ENCODE measurements around the gene HCFC1R1.
"Not testable (repeated sequence)": the region's sequence is repeated elsewhere in the genome, so short reads cannot be mapped to it uniquely, and the experiment has no call there.

Gene HCFC1R1

GRCh38 chr16:3057181-3058138, 33.7 kb upstream of the HCFC1R1 start:
- DNase-seq (ENCODE audit: low spot score) = no peak

GRCh38 chr16:3056336-3057180, 32.8 kb upstream of the HCFC1R1 start:
- no peak for DNase-seq (ENCODE audit: low spot score)

DNA sequence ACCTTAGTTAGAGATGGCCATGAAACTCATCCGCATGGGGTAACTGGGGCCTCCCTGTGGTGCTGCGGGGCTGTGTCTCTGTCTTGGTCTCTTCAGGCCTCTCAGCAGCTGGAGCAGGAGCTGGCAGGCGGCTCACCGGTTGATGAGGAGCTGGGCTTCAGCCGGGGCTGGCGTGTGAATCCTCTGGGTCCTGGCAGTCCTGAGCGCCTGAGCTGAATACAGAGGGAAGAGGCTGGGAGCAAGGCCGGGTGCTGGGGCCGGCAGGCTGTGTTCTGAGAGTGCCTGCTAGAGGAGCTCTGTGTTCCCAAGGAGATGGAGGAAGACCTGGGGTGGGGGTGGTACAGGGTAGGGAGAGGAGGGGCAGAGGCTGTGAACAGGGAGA, 32.0 kb upstream of the HCFC1R1 start:
- not testable (repeated sequence) for DNase-seq (ENCODE audit: low spot score)

GRCh38 chr16:3054965-3055733, 31.4 kb upstream of the HCFC1R1 start:
- no peak for DNase-seq (ENCODE audit: low spot score)

DNA sequence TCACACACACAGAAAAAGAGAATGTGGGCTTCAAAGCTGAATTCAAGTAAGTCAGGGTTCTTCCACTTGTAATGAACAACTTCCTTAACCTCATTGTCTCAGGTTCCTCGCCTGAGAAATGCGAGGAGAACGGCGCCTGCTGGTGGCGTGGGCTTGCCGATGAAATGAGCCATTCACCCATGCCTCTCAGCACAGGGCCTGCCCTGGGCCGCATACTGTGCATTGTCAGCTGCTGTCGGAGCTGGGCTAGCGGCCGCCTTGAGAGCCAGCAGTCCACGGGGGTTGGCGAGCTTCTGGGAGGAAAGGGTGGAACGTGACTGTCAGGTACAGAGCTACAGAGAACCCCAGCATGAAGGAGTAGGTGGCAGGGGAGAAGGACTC, 29.6 kb upstream of the HCFC1R1 start:
- not testable (repeated sequence) for DNase-seq (ENCODE audit: low spot score)

DNA sequence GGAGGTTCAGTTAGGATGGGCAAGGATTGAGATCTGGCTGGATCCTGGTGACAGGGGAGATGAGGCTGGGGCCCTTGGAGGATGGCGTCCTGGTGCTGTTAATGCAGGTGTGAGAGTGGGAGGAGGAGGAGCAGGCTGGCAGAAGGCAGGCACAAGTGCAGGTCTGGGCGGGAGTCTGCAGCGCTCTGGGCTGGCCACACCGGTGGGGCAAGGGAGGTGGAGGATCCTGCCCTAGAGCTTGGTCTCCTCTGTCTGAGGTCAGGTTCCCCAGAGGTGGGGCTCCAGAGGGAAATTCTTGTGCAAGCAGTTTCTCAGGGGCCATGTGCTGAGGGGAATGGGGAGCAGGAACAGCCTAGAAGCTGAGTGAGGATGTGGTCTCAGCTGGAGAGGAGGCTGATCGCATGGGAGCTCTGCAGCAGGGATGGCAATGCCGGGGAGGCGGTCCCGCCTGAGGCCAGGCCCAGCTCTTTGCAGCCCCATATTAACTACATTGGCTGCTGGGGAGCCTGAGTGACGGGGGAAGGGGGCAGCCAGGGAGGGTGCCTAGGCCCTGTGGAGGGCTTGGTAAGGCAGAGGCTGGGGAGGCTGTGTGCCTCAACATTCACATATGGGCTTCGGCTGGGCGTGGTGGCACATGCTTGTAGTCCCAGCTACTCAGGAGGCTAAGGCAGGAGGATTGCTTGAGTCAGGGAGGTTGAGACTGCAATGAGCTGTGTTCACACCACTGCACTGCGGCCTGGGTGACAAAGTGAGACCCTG, 29.0 kb upstream of the HCFC1R1 start:
- DNase-seq (ENCODE audit: low spot score) = not testable (repeated sequence)

DNA sequence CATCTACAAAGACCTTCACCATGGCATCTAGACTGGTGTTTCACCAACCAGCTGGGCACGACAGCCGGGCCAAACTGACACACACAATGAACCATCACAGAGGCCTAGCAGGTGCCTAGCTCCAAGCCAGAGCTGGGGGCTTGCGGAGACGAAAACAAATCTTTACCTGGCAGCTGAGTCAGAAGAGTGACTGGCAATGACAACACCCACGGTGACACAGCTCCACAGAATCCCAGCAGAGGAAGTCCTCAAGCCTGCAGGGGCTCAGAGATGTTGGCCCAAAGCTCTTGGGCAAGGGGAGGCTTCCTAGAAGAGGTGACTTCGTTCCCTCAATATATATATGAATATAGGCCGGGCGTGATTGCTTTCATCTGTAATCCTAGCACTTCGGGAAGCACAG, 27.8 kb upstream of the HCFC1R1 start:
- no peak for DNase-seq (ENCODE audit: low spot score)

- DNase-seq (ENCODE audit: low spot score) = no peak
Observed at GRCh38 chr16:3051009-3051408, 27.3 kb upstream of the HCFC1R1 start.

- no peak for DNase-seq (ENCODE audit: low spot score)
Observed at GRCh38 chr16:3050487-3050886, 26.7 kb upstream of the HCFC1R1 start.

DNA sequence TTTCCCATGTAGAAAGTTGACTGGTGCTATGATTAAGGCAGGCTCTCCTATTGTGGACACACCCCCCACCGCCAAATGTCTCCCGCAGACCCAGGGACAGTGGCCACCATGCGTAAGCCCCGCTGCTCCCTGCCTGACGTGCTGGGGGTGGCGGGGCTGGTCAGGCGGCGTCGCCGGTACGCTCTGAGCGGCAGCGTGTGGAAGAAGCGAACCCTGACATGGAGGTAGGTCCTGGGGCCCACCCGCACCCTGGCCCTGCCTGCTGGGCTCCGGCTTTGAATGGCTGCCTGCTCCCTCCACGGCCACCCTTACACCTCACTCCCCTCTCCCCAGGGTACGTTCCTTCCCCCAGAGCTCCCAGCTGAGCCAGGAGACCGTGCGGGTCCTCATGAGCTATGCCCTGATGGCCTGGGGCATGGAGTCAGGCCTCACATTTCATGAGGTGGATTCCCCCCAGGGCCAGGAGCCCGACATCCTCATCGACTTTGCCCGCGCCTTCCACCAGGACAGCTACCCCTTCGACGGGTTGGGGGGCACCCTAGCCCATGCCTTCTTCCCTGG, 26.3 kb upstream of the HCFC1R1 start:
- DNase-seq (ENCODE audit: low spot score) = no peak

DNA sequence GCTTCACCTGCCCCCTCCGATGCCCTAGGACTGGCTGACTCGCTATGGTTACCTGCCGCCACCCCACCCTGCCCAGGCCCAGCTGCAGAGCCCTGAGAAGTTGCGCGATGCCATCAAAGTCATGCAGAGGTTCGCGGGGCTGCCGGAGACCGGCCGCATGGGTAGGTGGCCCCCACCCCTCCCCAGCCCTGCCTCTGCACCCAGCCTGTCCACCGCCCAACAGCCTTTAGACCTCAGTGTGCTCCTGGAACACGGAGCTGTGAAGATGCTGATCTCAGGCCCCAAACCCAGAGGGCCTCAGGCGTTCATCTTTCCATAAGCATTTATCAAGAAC, 23.6 kb upstream of the HCFC1R1 start:
- no peak for DNase-seq (ENCODE audit: low spot score)

DNA sequence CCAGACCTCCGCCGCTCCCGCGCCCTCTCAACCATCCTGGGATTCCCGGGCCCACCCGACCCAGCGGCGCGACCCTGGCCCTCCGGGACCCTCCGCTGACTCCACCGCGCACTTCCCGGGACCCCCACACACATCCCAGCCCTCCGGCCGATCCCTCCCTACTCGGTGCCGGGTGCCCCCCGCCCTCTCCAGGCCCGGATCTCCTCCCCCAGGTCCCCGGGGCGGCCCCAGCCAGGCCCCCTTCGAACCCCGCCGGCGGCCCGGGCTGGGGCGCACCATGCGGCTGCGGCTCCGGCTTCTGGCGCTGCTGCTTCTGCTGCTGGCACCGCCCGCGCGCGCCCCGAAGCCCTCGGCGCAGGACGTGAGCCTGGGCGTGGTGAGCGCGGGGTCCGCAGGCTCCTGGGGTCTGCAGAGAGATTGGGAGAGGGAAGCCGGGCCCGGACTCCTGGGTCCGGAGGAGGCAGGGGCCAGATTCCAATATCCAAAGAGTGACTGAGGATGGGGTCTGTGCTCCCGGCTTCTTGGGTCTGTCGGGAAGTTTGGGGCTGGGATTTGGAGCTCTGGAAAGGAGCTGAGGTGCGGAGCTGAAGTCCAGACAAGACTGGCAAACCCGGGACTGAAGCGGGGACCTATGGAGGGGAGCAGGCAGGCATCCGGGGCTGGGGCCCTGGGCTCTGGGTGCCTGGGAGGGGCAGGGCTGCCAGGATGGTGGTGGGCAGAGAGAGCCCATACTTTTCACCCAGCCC, 23.1 kb upstream of the HCFC1R1 start:
- no peak for DNase-seq (ENCODE audit: low spot score)

- DNase-seq (ENCODE audit: low spot score) = no peak
Observed at GRCh38 chr16:3045758-3046640, 22.3 kb upstream of the HCFC1R1 start, which contains the start of gene MMP25. TSS of gene MMP25 (plus strand) at chr16:3046561. CDS start at chr16:3046918, 357 bp downstream.

GRCh38 chr16:3044708-3045107, 21.0 kb upstream of the HCFC1R1 start:
- no peak for DNase-seq (ENCODE audit: low spot score)

DNA sequence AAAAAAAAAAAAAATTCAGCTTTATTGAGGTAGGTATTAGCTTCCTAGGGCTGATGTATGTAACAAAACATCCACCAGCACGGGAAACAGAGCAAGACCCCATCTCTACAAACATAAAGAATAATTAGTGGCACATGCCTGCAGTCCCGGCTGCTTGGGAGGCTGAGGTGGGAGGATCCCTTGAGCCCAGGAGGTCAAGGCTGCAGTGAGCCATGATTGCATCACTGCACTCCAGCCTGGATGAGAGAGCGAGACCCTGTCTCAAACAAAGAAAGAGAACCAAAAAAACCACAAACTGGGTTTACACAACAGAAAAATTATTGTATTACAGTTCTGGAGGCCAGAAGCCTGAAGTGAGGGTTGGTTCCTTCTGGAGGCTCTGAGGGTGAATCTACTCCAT, 18.6 kb upstream of the HCFC1R1 start:
- no peak for DNase-seq (ENCODE audit: low spot score)

DNA sequence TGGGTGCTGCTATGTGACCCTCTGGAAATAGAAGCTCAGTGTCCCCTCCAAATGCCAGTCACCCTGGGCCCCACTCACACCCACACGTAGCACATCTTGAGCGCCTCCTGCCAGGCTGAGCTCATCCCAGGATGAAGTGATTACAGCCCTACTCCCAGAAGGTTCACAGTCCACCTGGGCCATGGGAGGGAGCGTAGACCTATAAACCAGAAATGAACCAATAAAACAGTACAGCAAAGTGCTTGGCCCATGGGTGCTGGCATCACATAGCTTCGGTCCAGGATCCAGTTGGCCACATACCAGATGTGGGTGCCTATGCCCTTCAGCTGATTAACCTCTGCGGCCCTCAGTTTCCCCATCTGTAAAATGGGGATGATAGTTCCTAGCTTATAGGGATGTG, 15.2 kb upstream of the HCFC1R1 start:
- DNase-seq (ENCODE audit: low spot score) = no peak

- no peak for DNase-seq (ENCODE audit: low spot score)
Observed at GRCh38 chr16:3038256-3038655, 14.5 kb upstream of the HCFC1R1 start.

DNA sequence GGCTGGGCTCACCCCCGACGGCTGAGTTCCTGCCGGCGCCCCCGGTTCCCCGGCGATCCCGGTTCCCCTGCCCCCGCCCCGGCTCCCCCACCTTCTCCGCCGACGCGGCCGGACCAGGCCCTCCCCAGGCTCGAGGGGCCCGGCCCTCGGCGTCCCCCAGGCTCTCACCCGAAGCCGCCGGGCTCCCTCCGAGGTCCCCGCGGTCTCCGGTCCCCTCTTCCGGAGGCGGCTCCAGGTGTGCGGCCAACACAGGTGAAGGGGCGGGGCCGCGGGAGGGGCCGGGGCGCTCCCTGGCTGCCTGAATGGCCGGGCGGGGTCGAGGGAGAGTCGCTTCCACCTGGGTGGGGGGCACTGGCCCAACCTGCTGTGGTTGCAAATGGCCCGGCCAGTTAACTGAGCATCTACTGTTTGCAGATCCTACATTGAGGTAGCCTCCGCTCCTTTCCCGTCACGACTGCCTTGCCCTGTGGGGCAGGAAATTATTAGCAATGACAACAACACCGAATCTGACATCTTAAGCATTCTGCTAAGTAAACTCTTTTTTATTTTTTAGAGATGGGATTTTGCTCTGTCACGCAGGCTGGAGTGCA, 13.1 kb upstream of the HCFC1R1 start, which contains the start of gene BICDL2:
TSS of gene BICDL2 (minus strand) at position 219 of the 590 bp plus-strand sequence. CDS start 1,448 bp downstream, outside the sequence.
- DNase-seq (ENCODE audit: low spot score) = no peak
